SK-N-SH treated with all-trans-retinoic acid at 6 μM for 48 hours (cell line): ENCODE measurements around the gene BICC1.

Experiments
- ATAC-seq: fragments of 200-7000 bp; cut with Tn5 transposase; 3 replicates; pipeline ENCODE4 v1.9.1; 2020; ENCODE audit warnings: mild to moderate bottlenecking, moderate library complexity
- ARNTL ChIP-seq: fragments of 450-650 bp; formaldehyde crosslinking; IDR thresholded peaks from 2 replicates; pipeline ENCODE4 v1.5.0; 2020; ENCODE audit warnings: low read depth, mild to moderate bottlenecking, moderate library complexity, borderline replicate concordance
- BACH2 ChIP-seq: fragments of 250-450 bp; sonication (Bioruptor Pico); IDR thresholded peaks from 2 replicates; pipeline ENCODE4 v1.9.0; 2021; ENCODE audit warnings: mild to moderate bottlenecking, borderline replicate concordance
- CREB5 ChIP-seq: fragments of 250-450 bp; sonication (Bioruptor Pico); IDR thresholded peaks from 2 replicates; pipeline ENCODE4 v1.5.1; 2020; ENCODE audit warnings: low read depth, mild to moderate bottlenecking, moderate library complexity
- CSDC2 ChIP-seq: fragments of 250-450 bp; sonication (Bioruptor Pico); IDR thresholded peaks from 2 replicates; pipeline ENCODE4 v1.5.0; 2020; ENCODE audit warnings: mild to moderate bottlenecking, moderate library complexity
- CSRNP3 ChIP-seq: fragments of 250-450 bp; sonication (Bioruptor Pico); IDR thresholded peaks from 2 replicates; pipeline ENCODE4 v1.5.1; 2021; ENCODE audit warnings: mild to moderate bottlenecking, moderate library complexity
- ESRRG ChIP-seq: fragments of 250-450 bp; sonication (Bioruptor Pico); IDR thresholded peaks from 2 replicates; pipeline ENCODE4 v1.6.1; 2021; ENCODE audit warnings: mild to moderate bottlenecking
- GLIS3 ChIP-seq: fragments of 250-450 bp; sonication (Bioruptor Pico); IDR thresholded peaks from 2 replicates; pipeline ENCODE4 v1.5.0; 2020; ENCODE audit warnings: mild to moderate bottlenecking, moderate library complexity
- ISL1 ChIP-seq: fragments of 250-450 bp; sonication (Bioruptor Pico); IDR thresholded peaks from 2 replicates; pipeline ENCODE4 v2.1.2; 2022; ENCODE audit warnings: mild to moderate bottlenecking, moderate library complexity
- OSR1 ChIP-seq: fragments of 250-450 bp; sonication (Bioruptor Pico); IDR thresholded peaks from 2 replicates; pipeline ENCODE4 v1.8.0; 2022; ENCODE audit warnings: moderate library complexity, mild to moderate bottlenecking, inconsistent platforms
- POU6F1 ChIP-seq: fragments of 250-450 bp; sonication (Bioruptor Pico); IDR thresholded peaks from 2 replicates; pipeline ENCODE4 v1.8.0; 2021; ENCODE audit warnings: low read depth, mild to moderate bottlenecking, moderate library complexity, borderline replicate concordance
- PPARA ChIP-seq: fragments of 250-450 bp; sonication (Bioruptor Pico); IDR thresholded peaks from 2 replicates; pipeline ENCODE4 v1.5.0; 2020; ENCODE audit warnings: mild to moderate bottlenecking, borderline replicate concordance
- SNAI2 ChIP-seq: fragments of 250-450 bp; sonication (Bioruptor Pico); IDR thresholded peaks from 2 replicates; pipeline ENCODE4 v1.5.0; 2020; ENCODE audit warnings: mild to moderate bottlenecking, moderate library complexity
- TCF4 ChIP-seq: fragments of 250-450 bp; sonication (Bioruptor Pico); IDR thresholded peaks from 2 replicates; pipeline ENCODE4 v1.8.0; 2021; ENCODE audit warnings: mild to moderate bottlenecking, moderate library complexity, borderline replicate concordance
- TOX ChIP-seq: fragments of 250-450 bp; sonication (Bioruptor Pico); IDR thresholded peaks from 2 replicates; pipeline ENCODE4 v1.8.0; 2021; ENCODE audit warnings: mild to moderate bottlenecking, moderate library complexity, borderline replicate concordance
- TSHZ2 ChIP-seq: fragments of 250-450 bp; sonication (Bioruptor Pico); IDR thresholded peaks from 2 replicates; pipeline ENCODE4 v1.5.0; 2020; ENCODE audit warnings: mild to moderate bottlenecking, moderate library complexity
- ZFP3 ChIP-seq: fragments of 250-450 bp; sonication (Bioruptor Pico); IDR thresholded peaks from 2 replicates; pipeline ENCODE4 v1.5.0; 2020; ENCODE audit warnings: mild to moderate bottlenecking, moderate library complexity
- ZNF565 ChIP-seq: fragments of 450-650 bp; formaldehyde crosslinking; conservative IDR thresholded peaks from 2 replicates; pipeline ENCODE4 v1.5.0; 2020; ENCODE audit warnings: low read depth, mild to moderate bottlenecking, moderate library complexity
- ZNF70 ChIP-seq: fragments of 450-650 bp; formaldehyde crosslinking; IDR thresholded peaks from 2 replicates; pipeline ENCODE4 v1.5.0; 2020; ENCODE audit warnings: mild to moderate bottlenecking, moderate library complexity
- ZNF8 ChIP-seq: fragments of 450-650 bp; formaldehyde crosslinking; IDR thresholded peaks from 2 replicates; pipeline ENCODE4 v1.5.0; 2020; ENCODE audit warnings: mild to moderate bottlenecking, moderate library complexity

Gene BICC1

GRCh38 chr10:58622246-58622645, 109.6 kb downstream of the BICC1 start:
- ATAC-seq: peak; percentile 73
- TF ChIP-seq TSHZ2 (CRISPR knock-in tag) (no peak), ZNF70 (0 out of 2 replicates have a peak, but pooled peaks have one; percentile 37), BACH2 (CRISPR knock-in tag) (no peak), TCF4 (peak; percentile 40; the same call in 1 of the 2 replicates), ZNF8 (CRISPR knock-in tag) (no peak), GLIS3 (no peak)
- TF ChIP-seq, all 23 proteins: peak for 2

GRCh38 chr10:58625070-58625469, 112.4 kb downstream of the BICC1 start:
- peak; percentile 89 for ATAC-seq
- TF ChIP-seq ZNF565 (CRISPR knock-in tag) (no peak), ISL1 (peak; percentile 67), ZFP3 (CRISPR knock-in tag) (0 out of 2 replicates have a peak, but pooled peaks have one; percentile 36), BACH2 (CRISPR knock-in tag) (no peak)
- TF ChIP-seq, all 23 proteins: peak for 2

GRCh38 chr10:58627392-58627791, 114.7 kb downstream of the BICC1 start:
- ATAC-seq: no peak
- TF ChIP-seq ZNF70 (no peak), TOX (no peak)

- ATAC-seq: no peak
- no peak for TF ChIP-seq CREB5 (CRISPR knock-in tag)
- TF ChIP-seq OSR1 (CRISPR knock-in tag): no peak
- TF ChIP-seq PPARA (CRISPR knock-in tag): no peak
- TF ChIP-seq TCF4: no peak
- TF ChIP-seq ARNTL (CRISPR knock-in tag): no peak
- no peak for TF ChIP-seq SNAI2
- no peak for TF ChIP-seq ZNF565 (CRISPR knock-in tag)
- TF ChIP-seq ZFP3 (CRISPR knock-in tag): no peak
- TF ChIP-seq BACH2 (CRISPR knock-in tag): no peak
- TF ChIP-seq CSRNP3 (CRISPR knock-in tag): no peak
- no peak for TF ChIP-seq TSHZ2 (CRISPR knock-in tag)
- TF ChIP-seq CSDC2: no peak
- no peak for TF ChIP-seq ZNF70
- no peak for TF ChIP-seq POU6F1 (CRISPR knock-in tag)
- TF ChIP-seq ESRRG (CRISPR knock-in tag): no peak
- no peak for TF ChIP-seq TOX
- TF ChIP-seq ISL1: no peak
- TF ChIP-seq ZNF8 (CRISPR knock-in tag): no peak
Observed at GRCh38 chr10:58631715-58632114, 119.0 kb downstream of the BICC1 start.
